ENCODE measurements around the gene PODN. TPM values are rescaled to one million over a fixed set of nuclear protein-coding genes. Genes with fewer than 3 reads are reported as not detected.

PODN gene
- total and polyA plus RNA-seq, 9 donors, result 72.8 to 254 (median 154) TPM

DNA sequence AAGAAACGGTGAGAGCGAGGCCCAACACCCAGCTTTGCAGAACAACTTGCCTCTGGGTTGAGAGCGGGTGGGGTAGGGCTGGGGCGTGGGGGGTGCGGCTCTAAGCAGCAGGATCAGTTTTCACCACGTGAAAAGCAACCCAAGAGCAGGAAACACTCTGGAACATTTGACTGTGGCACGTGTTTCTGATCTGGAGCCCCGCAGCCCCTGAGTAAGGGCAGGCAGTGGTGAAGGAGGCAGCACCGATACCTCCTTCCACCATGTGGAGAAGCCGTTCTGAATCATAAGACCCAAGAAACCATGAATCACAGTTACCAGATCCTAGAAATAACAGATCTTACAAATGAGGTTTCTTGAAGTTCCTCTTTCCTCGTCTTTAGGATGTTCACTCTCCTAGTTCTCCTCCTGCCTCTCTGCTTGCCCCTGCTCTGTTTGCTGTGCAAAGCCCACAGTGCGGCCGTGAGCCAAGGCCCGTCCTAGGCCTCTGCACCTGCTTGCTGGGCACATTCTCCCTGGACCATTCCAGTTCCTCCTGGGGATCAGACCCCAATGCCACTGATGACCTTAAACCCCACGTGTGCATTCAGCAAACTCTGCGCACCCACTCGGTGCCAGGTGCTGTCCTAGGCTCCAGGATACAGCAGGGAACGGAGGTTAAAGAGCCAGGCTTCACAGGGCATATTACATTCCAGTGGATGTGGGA is 48.5 kb downstream of the PODN start:
- TF ChIP-seq CTCF (IDR thresholded peaks at IDR 0.05), result no peak
- no peak overlapping the region for H3K27ac ChIP-seq
- intact Hi-C loops (cut with DNase I), result no loop called here
- H3K9me3 ChIP-seq, result no peaks in the 10 kb centered on the region
- no peaks in the 10 kb centered on the region for H3K27me3 ChIP-seq
- H3K4me1 ChIP-seq (ENCODE audit: insufficient read depth), result peaks cover 10% of the 10 kb centered on the region
- 64 to 77% (median 71%) methylated on average over 18 of the region's 18 CpGs for WGBS, 3 donors
- no peak for DNase-seq
- no peaks in the 10 kb centered on the region for H3K36me3 ChIP-seq
- no peak overlapping the region for H3K4me3 ChIP-seq

- 84 to 87% (median 85%) methylated on average over 10 of the region's 10 CpGs for WGBS, 3 donors
- Histone ChIP-seq H3K27ac (no peak overlapping the region), H3K36me3 (no peaks in the 10 kb centered on the region), H3K9me3 (no peaks in the 10 kb centered on the region), H3K27me3 (no peaks in the 10 kb centered on the region), H3K4me1 (ENCODE audit: insufficient read depth) (peaks cover 12% of the 10 kb centered on the region), H3K4me3 (no peak overlapping the region)
- TF ChIP-seq EP300 (IDR thresholded peaks at IDR 0.05), result no peak
- no peak for TF ChIP-seq POLR2A (IDR thresholded peaks at IDR 0.05)
- no peak for TF ChIP-seq CTCF (IDR thresholded peaks at IDR 0.05)
- DNase-seq, result no peak
- intact Hi-C loops (cut with DNase I), result no loop called here
Measured at GRCh38 chr1:53111073-53111556, 49.1 kb downstream of the PODN start.

GRCh38 chr1:53111693-53112092 is 49.7 kb downstream of the PODN start:
- H3K36me3 ChIP-seq, result no peaks in the 10 kb centered on the region
- peaks cover 12% of the 10 kb centered on the region for H3K4me1 ChIP-seq (ENCODE audit: insufficient read depth)
- intact Hi-C loops (cut with DNase I), result no loop called here
- 74 to 76% (median 76%) methylated on average over 5 of the region's 5 CpGs for WGBS, 3 donors
- no peak for DNase-seq
- H3K4me3 ChIP-seq, result no peak overlapping the region
- no peak overlapping the region for H3K27ac ChIP-seq
- no peaks in the 10 kb centered on the region for H3K27me3 ChIP-seq
- no peaks in the 10 kb centered on the region for H3K9me3 ChIP-seq
- TF ChIP-seq POLR2A (IDR thresholded peaks at IDR 0.05) (no peak), CTCF (IDR thresholded peaks at IDR 0.05) (no peak), EP300 (IDR thresholded peaks at IDR 0.05) (no peak)

GRCh38 chr1:53112271-53112774 is 50.3 kb downstream of the PODN start:
- Histone ChIP-seq H3K27ac (no peak overlapping the region), H3K36me3 (no peaks in the 10 kb centered on the region), H3K4me1 (ENCODE audit: insufficient read depth) (peaks cover 12% of the 10 kb centered on the region), H3K27me3 (no peaks in the 10 kb centered on the region), H3K4me3 (no peak overlapping the region), H3K9me3 (no peaks in the 10 kb centered on the region)
- intact Hi-C loops (cut with DNase I), result no loop called here
- 10 to 26% (median 15%) methylated on average over 2 of the region's 2 CpGs for WGBS, 3 donors
- TF ChIP-seq POLR2A (IDR thresholded peaks at IDR 0.05) (no peak), CTCF (IDR thresholded peaks at IDR 0.05) (no peak), EP300 (IDR thresholded peaks at IDR 0.05) (no peak)
- no peak for DNase-seq

Data from ovary (tissue), 9 donors.